Left forelimb (tissue), 1 donor: ENCODE measurements around the gene TDRD7.
"Not testable (repeated sequence)": the region's sequence is repeated elsewhere in the genome, so short reads cannot be mapped to it uniquely, and the experiment has no call there.

ENCODE experiments used
- DNase-seq: peaks from one replicate; pipeline ENCODE4 v3.0.0-alpha.2; 2018; ENCODE audit warnings: low spot score

The TDRD7 gene

DNA sequence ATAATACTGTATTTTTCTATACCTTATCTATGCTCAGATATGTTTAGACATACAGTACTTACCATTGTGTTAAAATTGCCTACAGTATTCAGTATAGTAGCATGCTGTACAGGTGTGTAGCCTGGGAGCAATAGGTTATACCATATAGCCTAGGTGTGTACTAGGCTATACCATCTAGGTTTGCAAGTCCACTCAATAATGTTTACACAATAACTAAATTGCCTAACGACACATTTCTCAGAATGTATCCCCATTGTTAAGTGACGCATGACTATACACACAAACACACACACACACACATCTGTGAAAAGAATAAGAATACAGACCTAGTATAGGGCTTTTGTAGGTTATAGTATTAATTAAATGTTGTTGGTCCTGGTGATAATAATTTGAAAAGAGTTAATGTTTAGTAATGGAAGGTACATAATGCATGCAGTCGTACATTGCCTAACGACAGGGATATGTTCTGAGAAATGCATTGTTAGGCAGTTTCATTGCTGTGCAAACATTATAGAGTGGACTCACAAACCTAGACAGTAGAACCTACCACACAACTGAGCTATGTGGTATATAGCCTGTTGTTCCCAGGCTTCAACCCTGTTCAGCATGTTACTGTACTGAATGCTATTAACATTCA is 13.6 kb downstream of the TDRD7 start:
- no peak for DNase-seq

DNA sequence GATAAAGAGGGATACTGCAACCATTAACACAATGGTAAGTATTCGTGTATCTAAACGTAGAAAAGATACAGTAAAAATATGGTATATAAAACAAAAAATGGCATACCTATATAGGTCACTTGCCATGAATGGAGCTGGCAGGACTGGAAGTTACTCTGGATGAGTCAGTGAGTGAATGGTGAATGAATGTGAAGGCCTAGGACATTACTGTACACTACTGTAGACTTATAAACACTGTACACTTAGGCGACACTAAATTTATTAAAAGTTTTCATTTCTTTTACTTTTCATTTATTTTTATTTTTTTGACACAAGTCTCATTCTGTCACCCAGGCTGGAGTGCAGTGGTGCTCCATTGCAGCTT is 14.1 kb downstream of the TDRD7 start:
- DNase-seq, result no peak

DNA sequence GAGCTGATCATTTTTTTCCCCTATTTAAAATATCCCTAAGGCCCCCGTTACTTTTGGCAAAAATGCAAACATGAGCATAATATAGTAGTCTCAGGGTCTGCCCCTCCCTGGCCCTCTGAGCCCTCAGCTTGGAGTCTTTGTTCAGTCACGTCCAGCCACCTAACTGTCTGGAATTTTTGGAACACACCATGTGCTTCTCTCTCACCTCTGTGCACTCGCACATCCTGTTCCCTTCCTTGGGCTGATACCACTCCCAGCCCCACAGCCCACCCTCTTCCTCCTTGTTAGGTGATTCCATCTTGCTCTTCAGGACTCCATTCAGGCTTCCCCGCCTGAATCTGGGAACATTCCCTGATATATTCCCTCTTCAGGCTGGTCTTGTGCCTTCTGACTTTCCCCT is 16.0 kb downstream of the TDRD7 start:
- DNase-seq, result no peak

DNA sequence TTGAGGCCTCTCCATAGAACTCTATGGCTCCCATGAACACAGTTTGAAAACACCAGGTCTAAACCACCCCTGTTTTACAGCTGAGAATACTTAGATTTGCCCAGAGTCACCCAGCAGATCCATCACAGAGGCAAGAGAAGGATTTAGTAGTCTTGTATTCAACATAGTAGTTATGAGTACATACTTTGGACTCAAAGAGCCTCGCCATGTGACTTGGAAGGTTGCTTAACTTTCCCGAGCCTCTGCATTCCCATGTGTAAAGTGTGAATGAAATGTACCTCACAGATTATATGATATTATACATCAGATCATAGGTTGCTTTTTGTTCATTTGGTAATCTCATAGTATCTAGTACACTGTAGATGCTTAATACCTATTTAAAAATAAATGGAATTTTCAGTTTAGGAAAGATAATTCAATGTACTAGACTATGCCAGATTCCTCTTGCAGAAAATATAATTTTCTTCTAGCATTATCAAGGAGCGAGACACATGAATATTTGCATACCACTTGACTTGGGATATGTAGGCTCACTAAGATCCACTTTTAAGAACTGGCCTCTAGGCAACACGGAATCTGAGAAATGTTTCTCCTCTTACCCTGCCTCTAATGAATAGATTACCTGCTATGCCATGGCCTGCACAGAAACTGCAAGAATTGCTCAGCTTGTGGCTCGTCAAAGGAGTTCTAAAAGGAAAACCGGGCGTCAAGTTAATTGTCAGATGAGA is 18.6 kb downstream of the TDRD7 start:
- no peak for DNase-seq

DNA sequence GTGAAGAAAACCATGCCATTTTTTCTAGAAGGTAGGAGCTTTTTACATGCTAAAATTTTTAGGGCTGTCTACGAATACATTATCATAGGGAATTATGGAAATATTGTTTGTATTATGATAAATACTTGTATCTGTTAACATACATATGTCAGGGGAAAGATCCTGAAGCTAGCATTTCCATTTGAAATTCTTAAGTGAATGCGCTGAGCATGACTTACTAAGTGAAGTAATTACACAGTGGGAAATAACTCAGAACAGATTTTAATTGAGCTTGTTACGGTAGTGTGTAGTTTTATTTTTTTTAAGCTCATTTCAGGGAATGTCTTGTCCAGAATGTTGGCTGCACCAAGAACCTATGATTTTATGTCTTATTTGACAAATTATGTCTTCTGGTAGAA is 19.1 kb downstream of the TDRD7 start:
- DNase-seq, result no peak

DNA sequence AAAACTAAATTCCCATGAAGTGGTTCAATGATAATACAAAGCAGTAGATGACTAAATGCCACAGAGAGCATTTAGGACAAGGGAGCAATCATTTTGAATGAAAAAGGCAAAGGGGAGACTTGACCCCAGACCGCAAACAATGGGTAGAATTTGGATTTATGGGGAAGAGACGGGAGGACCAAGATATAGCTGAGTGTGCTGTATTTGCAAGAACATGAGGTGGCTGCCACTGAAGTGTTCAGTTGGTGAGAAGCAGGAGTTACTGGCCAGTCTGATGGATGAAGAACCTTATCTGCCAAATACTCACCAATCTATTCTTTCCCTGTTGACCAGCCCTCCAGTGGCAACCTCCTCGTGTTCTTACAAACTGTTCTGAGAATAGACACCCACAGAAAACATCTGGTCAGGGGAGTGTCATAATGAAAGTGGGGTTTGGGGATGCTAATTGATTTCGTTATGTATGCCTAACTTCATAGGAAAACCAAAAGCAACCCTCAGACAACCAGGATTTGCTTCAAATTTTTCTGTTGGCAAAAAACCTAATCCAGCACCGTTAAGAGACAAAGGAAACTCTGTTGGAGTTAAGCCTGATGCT is 19.8 kb downstream of the TDRD7 start:
- no peak for DNase-seq

DNA sequence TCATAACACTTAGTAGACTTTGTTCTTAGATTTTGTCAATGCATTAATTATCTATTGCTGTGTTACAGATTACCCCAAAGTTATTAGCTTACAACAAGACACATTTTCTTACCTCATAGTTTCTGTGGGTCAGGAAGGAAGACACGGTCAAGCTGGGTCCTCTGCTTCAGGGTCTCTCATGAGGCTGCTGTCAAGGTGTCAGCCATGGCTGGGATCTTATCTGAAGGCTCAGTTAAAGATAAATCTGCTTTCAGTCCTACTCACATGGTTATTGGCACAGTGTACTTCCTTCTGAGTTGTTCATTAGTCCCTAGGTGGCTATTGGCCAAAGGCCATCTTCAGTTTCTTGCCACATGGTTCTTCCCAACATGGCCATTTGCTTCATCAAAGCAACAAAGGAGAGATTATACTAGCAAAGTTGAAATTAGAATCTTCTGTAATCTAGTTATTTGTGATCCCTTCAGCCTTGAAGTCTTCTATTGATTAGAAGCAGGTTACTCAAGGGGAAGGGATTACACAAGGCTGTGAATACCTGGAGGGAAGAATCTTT is 25.2 kb downstream of the TDRD7 start:
- no peak for DNase-seq

DNA sequence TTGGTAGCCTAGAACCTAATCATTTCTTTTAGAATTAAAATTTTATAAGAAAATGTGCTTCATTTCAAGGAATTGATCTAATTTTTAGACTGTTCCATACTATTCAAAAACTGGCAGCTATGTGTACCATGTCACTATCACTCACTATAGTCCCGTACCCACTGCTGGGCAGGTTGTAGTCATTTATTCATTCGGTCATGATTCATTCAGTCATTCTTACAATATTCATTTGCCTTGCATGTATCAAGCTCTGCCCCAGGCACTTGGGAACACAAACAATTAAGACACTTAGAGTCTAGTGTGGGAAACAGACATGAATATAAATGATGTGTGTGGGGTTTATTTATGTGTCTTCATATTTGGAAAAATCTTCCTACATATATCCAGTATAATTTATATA is 26.4 kb downstream of the TDRD7 start:
- DNase-seq, result no peak

DNA sequence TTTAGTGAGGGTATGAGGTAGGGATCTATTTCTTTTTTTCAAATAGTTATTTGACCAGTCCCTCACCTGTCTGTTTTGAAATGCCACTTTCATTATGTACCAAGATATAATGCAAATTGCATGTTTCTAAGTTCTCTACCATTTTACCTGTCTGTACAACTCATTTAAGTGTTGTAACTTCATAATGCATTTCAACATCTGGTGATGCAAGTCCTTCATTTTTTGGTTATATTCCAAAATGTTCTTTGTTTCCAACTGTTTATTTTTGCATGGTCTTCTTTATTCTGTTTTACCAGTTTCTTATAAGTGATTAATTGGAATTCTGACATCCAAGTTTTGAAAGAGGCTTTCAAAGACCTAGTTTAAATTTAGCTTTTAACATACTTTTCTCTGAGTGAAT is 26.8 kb downstream of the TDRD7 start:
- DNase-seq, result no peak

DNA sequence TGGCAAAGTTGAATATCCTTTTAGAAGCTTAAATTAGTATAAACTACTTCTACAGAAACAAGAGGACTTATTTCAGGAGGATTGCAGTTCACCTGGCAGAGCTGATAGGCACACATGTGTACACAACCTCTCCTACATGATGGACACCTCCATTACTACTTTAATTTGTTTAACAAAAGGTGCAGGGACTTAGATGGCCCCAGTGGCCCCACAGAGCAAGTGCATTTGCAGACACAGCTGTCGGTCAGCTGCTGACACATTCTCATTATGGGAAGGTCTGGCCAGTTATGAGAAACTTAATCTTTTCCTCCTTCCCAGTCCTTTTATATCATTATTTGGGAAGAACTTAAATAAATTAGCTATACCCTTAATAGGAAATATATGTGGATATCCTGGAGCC is 28.3 kb downstream of the TDRD7 start:
- DNase-seq, result no peak

DNA sequence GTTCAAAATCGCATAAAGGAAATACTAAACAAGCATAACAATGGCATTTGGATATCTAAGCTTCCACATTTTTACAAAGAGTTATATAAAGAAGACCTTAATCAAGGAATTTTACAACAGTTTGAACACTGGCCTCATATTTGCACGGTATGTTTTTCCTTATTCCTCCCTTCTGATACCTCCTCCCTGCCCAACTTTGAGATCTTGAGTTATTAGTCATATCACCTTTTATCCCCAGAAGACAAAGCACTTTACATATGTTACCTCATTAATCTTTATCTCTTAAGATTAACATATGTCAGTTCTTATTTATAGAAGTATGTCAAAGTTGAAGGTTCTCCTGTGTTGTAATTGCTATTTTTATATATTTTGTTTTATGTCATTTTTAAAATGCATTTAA is 29.8 kb downstream of the TDRD7 start:
- no peak for DNase-seq

DNA sequence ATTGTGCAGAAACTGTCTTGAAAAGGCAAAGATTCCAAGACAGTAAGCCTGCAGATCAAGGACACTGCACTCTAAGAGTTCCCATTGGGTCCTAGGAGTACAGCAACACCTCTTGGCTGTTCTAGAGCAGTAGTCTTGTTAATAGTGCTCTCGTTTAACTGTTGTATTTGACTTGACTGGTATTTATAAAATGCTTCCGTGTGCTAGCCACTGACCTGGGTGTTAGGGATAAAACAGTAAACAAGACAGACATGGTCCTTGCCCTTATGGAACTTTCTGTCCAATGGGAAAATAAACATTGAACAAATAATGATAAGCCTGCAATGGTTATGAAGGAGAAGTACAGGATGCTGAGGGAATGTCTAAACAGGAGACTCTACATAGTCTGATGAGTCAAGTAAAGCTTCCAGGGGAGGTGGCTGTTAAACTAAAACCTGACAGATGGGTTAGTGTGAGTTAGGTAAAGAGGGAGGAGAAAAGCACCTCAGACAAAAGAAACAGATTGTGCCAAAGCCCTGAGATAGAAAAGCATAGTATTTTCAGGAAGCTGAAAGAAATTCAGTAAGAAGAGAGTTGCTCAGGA is 33.3 kb downstream of the TDRD7 start:
- DNase-seq, result no peak

DNA sequence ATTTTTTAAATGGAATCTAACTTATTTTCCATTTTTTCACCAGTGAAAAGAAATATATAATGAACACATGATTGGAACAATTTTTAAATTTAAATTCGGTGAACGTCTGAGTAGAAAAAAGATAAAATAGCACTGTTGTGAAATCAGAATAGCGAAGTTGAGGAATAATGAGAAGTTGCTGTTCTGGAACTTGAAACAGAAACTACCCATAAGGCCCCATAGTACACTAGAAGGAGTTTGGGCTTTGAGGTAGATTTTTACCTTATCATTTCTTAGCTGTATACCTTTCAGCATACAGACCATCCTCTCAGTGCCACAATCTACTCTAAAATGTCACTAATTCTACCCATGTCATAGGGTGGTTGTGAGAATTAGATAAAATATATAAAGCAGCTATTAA is 35.1 kb downstream of the TDRD7 start:
- DNase-seq, result no peak

DNA sequence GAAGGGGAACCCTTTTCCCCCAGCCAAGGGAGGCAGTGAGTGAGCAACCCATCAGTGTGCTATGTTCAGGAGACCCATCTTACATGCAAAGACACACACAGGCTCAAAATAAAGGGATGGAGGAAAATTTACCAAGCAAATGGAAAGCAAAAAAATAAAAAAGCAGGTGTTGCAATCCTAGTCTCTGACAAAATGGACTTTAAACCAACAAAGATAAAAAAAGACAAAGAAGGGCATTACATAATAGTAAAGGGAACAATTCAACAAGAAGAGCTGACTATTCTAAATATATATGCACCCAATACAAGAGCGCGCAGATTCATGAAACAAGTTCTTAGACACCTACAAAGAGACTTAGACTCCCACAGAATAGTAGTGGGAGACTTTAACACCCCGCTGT is 41.7 kb downstream of the TDRD7 start:
- DNase-seq, result not testable (repeated sequence)

DNA sequence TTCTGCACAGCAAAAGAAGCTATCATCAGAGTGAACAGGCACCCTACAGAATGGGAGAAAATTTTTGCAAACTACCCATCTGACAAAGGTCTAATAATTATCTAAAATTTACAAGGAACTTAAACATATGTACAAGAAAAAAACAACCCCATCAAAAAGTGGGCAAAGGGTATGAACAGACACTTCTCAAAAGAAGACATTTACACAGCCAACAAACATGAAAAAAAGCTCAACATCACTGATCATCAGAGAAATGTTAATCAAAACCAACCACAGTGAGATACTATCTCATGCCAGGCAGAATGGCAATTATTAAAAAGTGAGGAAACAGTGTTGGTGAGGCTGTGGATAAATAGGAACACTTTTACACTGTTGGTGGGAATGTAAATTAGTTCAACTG is 44.9 kb downstream of the TDRD7 start:
- not testable (repeated sequence) for DNase-seq

DNA sequence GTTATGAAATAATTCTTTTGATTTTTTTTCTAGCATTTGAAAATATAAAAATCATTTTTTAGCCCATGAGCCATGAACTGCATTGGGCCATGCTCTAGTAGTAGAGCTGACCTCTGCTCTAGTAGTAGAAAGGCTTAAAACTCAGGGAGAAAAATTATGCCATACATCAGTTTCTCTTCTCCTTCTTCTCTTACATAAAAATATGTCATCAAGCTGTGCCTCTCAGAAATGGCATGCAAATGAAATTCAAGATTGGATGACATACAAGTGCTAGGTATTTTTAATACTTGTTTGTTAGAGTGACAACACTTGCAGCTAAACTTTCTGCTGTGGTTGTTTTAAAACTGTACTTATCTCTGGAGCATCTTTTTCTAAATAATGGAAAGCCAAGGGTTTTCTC is 47.4 kb downstream of the TDRD7 start:
- no peak for DNase-seq

DNA sequence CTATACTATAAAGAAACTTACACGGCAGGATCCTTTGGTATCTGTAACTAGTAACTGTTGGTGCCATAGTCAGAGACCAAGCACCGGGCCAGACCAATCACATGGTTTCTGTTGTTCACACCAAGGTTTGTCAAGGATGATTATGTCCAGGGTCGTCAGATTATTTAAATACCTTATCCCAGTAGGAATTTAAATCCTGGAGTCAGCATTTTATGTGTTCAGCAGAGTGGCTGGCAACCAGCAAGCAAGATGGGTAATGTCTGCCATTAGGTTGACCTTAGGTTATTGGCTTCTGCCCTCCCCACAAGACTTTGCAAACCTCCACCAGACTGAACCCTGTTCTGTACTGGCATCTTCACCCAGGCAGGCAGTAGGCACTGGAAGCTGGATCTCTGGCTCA is 50.3 kb downstream of the TDRD7 start:
- DNase-seq, result no peak

DNA sequence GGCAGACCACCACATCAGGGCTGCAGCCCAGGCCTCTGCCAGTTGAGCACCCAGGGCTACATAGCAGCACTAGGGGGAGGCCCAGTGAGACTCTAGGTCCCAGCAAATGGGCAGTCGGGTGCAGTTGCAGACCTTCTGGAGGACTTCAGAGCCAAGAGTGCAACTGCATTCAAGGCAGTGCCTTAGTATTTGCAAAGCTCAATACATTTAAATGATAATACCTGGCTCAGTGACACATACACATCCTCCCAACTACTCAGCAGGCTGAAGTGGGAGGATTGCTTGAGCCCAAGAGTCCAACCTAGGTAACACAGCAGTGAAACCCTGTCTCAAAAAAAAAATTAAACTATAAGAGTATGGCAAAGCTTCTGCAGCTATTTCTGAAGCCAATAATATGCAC is 51.0 kb downstream of the TDRD7 start:
- DNase-seq, result no peak

DNA sequence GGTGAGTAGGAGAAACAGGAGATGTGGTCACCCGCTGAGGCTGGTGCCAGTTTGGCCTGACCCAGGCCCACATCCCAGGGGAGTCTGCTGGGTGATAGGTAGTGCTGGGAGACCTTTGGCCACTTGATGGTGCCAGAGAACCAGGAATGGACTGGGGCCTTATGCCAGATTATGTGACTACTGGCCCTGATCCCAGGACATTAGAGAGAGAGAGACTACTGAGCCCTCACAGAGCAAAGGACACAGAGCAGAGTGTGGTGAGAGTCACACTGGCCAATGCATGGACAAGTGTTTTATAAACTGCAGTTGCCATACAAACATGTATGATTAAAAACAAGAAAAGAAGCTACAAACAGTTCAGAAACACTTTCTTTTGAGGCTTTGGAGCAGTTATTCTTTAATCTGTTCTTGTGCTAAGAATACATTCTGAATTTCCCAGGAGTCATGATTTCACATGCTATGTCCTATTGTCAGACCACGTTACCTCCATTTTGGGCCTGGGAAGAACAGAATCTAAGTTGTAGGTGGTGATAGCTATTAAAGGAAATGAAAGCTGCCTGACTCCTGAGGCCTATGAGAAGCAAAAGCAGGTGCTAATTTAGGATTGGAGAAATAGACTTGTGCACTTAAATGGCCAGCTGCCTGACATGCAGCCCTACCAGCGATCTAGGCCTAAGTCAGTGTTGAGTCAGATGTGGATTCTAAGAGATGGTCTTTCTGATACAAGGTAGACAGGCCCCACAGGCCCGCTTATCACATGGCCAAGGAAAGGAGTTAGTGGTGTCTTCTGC is 57.0 kb downstream of the TDRD7 start:
- peak; percentile 67 for DNase-seq

DNA sequence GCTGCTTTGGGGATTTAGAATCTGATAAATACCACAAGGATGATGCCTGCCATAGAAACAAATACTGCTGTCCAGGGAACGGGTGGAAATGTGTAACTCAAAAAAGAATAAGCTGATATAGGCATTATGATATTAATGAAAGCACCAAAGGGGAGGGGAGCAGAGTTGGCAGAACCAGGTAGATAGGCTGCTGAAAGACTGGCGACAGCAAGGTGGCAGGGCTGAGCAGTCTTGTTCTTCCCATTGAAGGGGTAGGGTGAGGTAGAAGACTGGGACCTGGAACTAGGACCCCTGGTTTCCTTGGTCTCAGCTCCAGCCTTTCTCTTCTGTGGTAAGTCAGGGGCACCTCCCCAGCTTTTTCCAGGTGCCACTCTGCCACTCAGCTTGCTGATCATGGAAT is 58.2 kb downstream of the TDRD7 start:
- DNase-seq, result no peak

DNA sequence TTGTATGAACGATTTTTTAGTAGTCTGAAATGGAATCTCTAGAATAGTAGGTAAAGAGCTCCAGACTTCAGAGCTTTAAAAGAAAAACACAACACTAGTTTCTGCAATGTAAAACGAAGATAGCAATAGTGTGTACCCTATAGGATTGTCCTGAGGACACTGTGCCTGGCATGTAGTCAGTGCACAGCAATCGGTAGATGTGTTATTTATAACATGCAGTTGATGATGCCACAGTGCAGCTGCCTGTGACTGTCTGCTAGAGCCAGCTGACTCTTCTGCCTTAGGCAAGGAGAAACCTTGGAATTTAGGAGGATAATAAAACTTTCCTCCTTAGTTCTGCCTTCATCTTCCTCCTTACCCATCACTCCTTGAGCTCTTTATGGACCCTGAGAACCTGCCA is 61.8 kb downstream of the TDRD7 start:
- no peak for DNase-seq

DNA sequence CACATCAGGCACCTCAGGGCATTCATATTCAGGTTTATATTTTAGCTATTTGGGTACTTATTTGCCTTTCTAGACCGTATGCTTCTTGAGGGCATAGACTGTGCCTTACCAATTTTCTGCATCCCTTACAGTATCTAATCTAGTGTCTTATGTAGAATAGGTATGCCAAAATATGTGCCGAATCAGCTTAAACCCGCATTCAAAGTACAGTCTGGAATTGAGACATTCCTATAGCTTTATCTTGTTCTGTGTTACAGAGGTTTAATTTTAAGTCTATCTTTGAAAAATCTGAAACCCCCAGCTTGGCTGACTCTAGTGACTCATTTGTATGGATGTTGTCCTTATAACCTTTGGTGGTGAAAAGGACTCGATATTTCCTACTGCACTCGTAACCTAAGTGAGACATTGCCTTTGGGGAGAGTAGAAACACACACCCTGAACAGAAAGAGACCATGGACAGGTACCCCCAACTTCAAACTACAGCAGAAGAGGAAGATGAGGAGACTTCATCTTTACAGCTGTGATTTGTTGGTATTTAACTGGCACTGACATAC is 62.6 kb downstream of the TDRD7 start:
- no peak for DNase-seq
